Mesothelial cell of epicardium (in vitro differentiated cells): ENCODE data around the gene AP5B1. TPM values are rescaled to one million over a fixed set of nuclear protein-coding genes. Genes with fewer than 3 reads are reported as not detected.

Experiments
- DNase-seq, 2 experiments: peaks; one replicate each; pipeline ENCODE4 v3.0.0; 2021; ENCODE audit warnings: low spot score in 2 of 2; ENCODE audit not compliant: unreplicated experiment in 2 of 2
- H3K27ac Mint-ChIP-seq: 2 replicates; pipeline ENCODE4 v1.8.0; 2021; ENCODE audit warnings: mixed read lengths
- H3K27me3 Mint-ChIP-seq: 2 replicates; pipeline ENCODE4 v1.8.0; 2021; ENCODE audit warnings: low read depth, mixed read lengths
- H3K36me3 Mint-ChIP-seq: 2 replicates; pipeline ENCODE4 v1.8.0; 2021; ENCODE audit warnings: mixed read lengths
- H3K4me1 Mint-ChIP-seq: 2 replicates; pipeline ENCODE4 v1.8.0; 2021; ENCODE audit warnings: mixed read lengths
- H3K4me3 Mint-ChIP-seq: 2 replicates; pipeline ENCODE4 v1.8.0; 2021; ENCODE audit warnings: mild to moderate bottlenecking, moderate library complexity, mixed read lengths
- H3K9me3 Mint-ChIP-seq: 2 replicates; pipeline ENCODE4 v1.8.0; 2021; ENCODE audit warnings: mixed read lengths
- CTCF ChIP-seq: fragments of 200-600 bp; sonication (generic); IDR thresholded peaks from one replicate; pipeline ENCODE4 v1.5.0; 2021; ENCODE audit warnings: antibody characterized with exemption; ENCODE audit not compliant: unreplicated experiment
- total RNA-seq: library from RNA; stranded (reverse); gene quantifications from 3 replicates; pipeline ENCODE4 v1.2.1, GENCODE V29; 2021

Gene AP5B1
- total RNA-seq, 1 donor from 2014 or later: 23.3 TPM

GRCh38 chr11:65744699-65745042 lies 36.1 kb downstream of the AP5B1 start:
- peaks cover 16% of the 10 kb centered on the region for H3K9me3 Mint-ChIP-seq
- no peaks in the 10 kb centered on the region for H3K4me1 Mint-ChIP-seq
- no peak overlapping the region for H3K27ac Mint-ChIP-seq
- DNase-seq: no peak
- peaks cover 47% of the 10 kb centered on the region for H3K27me3 Mint-ChIP-seq
- H3K36me3 Mint-ChIP-seq: no peaks in the 10 kb centered on the region
- no peak for TF ChIP-seq CTCF
- H3K4me3 Mint-ChIP-seq: no peak overlapping the region

- no peak overlapping the region for H3K4me3 Mint-ChIP-seq
- H3K27ac Mint-ChIP-seq: no peak overlapping the region
- no peaks in the 10 kb centered on the region for H3K36me3 Mint-ChIP-seq
- no peaks in the 10 kb centered on the region for H3K4me1 Mint-ChIP-seq
- H3K9me3 Mint-ChIP-seq: peaks cover 13% of the 10 kb centered on the region
- no peak for DNase-seq
- TF ChIP-seq CTCF: no peak
- peaks cover 42% of the 10 kb centered on the region for H3K27me3 Mint-ChIP-seq
Measured at GRCh38 chr11:65744026-65744698, 36.6 kb downstream of the AP5B1 start.

- H3K4me3 Mint-ChIP-seq: no peak overlapping the region
- H3K27ac Mint-ChIP-seq: no peak overlapping the region
- TF ChIP-seq CTCF: no peak
- H3K36me3 Mint-ChIP-seq: no peaks in the 10 kb centered on the region
- no peaks in the 10 kb centered on the region for H3K4me1 Mint-ChIP-seq
- H3K9me3 Mint-ChIP-seq: peaks cover 9% of the 10 kb centered on the region
- DNase-seq: no peak
- H3K27me3 Mint-ChIP-seq: peaks cover 37% of the 10 kb centered on the region
Measured at GRCh38 chr11:65743681-65744025, 37.1 kb downstream of the AP5B1 start.

GRCh38 chr11:65742353-65742752 lies 38.4 kb downstream of the AP5B1 start:
- no peak for TF ChIP-seq CTCF
- H3K27ac Mint-ChIP-seq: no peak overlapping the region
- DNase-seq: no peak
- H3K4me1 Mint-ChIP-seq: no peaks in the 10 kb centered on the region
- H3K9me3 Mint-ChIP-seq: peaks cover 4% of the 10 kb centered on the region
- H3K36me3 Mint-ChIP-seq: no peaks in the 10 kb centered on the region
- H3K27me3 Mint-ChIP-seq: peaks cover 41% of the 10 kb centered on the region
- no peak overlapping the region for H3K4me3 Mint-ChIP-seq

GRCh38 chr11:65741185-65741584 lies 39.6 kb downstream of the AP5B1 start:
- Mint-ChIP-seq H3K9me3 (peaks cover 13% of the 10 kb centered on the region), H3K4me3 (no peak overlapping the region), H3K4me1 (no peaks in the 10 kb centered on the region), H3K27ac (no peak overlapping the region), H3K27me3 (peaks cover 37% of the 10 kb centered on the region), H3K36me3 (no peaks in the 10 kb centered on the region)
- no peak for DNase-seq
- no peak for TF ChIP-seq CTCF

GRCh38 chr11:65739022-65739421 lies 41.8 kb downstream of the AP5B1 start:
- TF ChIP-seq CTCF: no peak
- no peaks in the 10 kb centered on the region for H3K4me1 Mint-ChIP-seq
- H3K27ac Mint-ChIP-seq: no peak overlapping the region
- no peak overlapping the region for H3K4me3 Mint-ChIP-seq
- peaks cover 18% of the 10 kb centered on the region for H3K9me3 Mint-ChIP-seq
- no peaks in the 10 kb centered on the region for H3K36me3 Mint-ChIP-seq
- no peak for DNase-seq
- H3K27me3 Mint-ChIP-seq: peaks cover 24% of the 10 kb centered on the region
